GM10248 (cell line): ENCODE data around the gene TRMT112.

Experiments
- CTCF ChIA-PET: fragments of 300-600 bp; sonication (Branson Sonifier 250); formaldehyde crosslinking; extraction: SDS; loops from one replicate; lab custom pipeline; 2021; ENCODE audit warnings: antibody characterized with exemption; lab: Yijun Ruan, JAX
- POLR2A ChIA-PET: fragments of 350-650 bp; sonication (Branson Sonifier 250); formaldehyde crosslinking; extraction: SDS; loops from one replicate; lab custom pipeline; 2020; ENCODE audit warnings: antibody characterized with exemption; lab: Yijun Ruan, JAX
- DNase-seq: peaks from one replicate; pipeline ENCODE4 v3.0.0; 2012; ENCODE audit errors: extremely low spot score
- CTCF ChIP-seq: IDR thresholded peaks from 2 replicates; pipeline ENCODE4 v1.5.1; 2012; ENCODE audit warnings: mild to moderate bottlenecking, low read depth; ENCODE audit errors: extremely low read depth, missing control alignments, control extremely low read depth

TRMT112 gene

GRCh38 chr11:64292460-64293254 lies 24.7 kb downstream of the TRMT112 start:
- ChIA-PET CTCF (interaction anchor here (14.3 kb wide), 1 partner anchor 10 kb away, joined by 186 read pairs; the partner anchor contains the start of genes CATSPERZ and ESRRA), POLR2A (no interaction called here)
- no peak for TF ChIP-seq CTCF
- no peak for DNase-seq

- no peak for TF ChIP-seq CTCF
- CTCF ChIA-PET = interaction anchor here (14.3 kb wide), 1 partner anchor 11 kb away, joined by 186 read pairs; the partner anchor contains the start of genes CATSPERZ and ESRRA
- POLR2A ChIA-PET = no interaction called here
- DNase-seq = no peak
Observed at GRCh38 chr11:64291752-64292459, 25.5 kb downstream of the TRMT112 start.

- TF ChIP-seq CTCF = no peak
- CTCF ChIA-PET = interaction anchor here (14.3 kb wide), 1 partner anchor 12 kb away, joined by 186 read pairs; the partner anchor contains the start of genes CATSPERZ and ESRRA
- POLR2A ChIA-PET = no interaction called here
- DNase-seq = no peak
Observed at GRCh38 chr11:64291262-64291751, 26.1 kb downstream of the TRMT112 start, which contains the start of gene KCNK4. Gene KCNK4 (plus strand): TSS chr11:64291302. CDS start chr11:64293019, 1,717 bp downstream.

- no peak for TF ChIP-seq CTCF
- ChIA-PET CTCF (interaction anchor here (0.8 to 14.3 kb wide), 3 partner anchors 12 to 86 kb away, joined by 3 to 186 read pairs (median 5); partner anchors contain the start of genes CATSPERZ, ESRRA and PLCB3), POLR2A (interaction anchor here (0.6 kb wide), 1 partner anchor 19 kb away, joined by 4 read pairs; no protein-coding TSS in a partner anchor)
- DNase-seq = no peak
Observed at GRCh38 chr11:64290352-64291261, 26.8 kb downstream of the TRMT112 start.

- ChIA-PET CTCF (interaction anchor here (1.8 to 14.3 kb wide), 2 partner anchors 14 to 38 kb away, joined by 5 to 186 read pairs; partner anchors contain the start of genes CATSPERZ, ESRRA and PLCB3), POLR2A (no interaction called here)
- TF ChIP-seq CTCF = no peak
- DNase-seq = no peak
Observed at GRCh38 chr11:64289002-64289564, 28.3 kb downstream of the TRMT112 start.
